GM21786 (cell line): ENCODE measurements around the gene CTIF.

Experiments used
- ATAC-seq: cut with Tn5 transposase; IDR thresholded peaks from one replicate; pipeline ENCODE4 v1.9.1; 2021; ENCODE audit not compliant: unreplicated experiment

Gene CTIF

DNA sequence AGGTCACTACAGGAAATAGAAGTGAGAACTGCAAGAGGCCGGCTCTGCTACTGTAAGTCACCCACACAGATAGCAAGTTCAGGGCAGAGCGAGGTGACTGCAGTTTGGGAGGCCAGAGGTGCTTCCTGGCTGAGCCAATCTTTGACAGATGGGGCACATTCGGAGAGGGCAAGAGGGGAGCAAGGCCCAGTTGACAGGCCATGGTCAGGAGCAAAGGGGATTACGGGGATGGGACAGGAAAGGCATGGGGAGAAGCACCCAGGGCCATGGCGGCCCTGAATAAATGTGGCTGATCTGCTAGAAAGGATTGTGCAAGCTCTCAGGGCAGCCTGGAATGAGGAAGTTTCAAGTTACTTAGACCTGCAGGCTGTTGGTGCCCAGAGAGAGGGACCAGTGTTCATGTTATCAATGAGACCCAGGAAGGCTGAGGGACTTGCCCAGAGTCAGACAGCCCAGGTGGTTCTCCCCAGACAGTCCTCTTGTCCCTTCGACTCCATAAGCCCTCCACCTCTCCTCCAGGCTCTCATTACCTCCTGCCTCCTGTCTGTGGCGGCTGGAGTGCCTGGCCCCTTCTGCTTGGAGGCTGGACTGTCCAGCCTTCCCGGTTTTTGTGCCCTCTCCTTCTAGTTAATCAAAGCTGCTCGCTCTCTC lies 123.3 kb downstream of the CTIF start:
- ATAC-seq = no peak

DNA sequence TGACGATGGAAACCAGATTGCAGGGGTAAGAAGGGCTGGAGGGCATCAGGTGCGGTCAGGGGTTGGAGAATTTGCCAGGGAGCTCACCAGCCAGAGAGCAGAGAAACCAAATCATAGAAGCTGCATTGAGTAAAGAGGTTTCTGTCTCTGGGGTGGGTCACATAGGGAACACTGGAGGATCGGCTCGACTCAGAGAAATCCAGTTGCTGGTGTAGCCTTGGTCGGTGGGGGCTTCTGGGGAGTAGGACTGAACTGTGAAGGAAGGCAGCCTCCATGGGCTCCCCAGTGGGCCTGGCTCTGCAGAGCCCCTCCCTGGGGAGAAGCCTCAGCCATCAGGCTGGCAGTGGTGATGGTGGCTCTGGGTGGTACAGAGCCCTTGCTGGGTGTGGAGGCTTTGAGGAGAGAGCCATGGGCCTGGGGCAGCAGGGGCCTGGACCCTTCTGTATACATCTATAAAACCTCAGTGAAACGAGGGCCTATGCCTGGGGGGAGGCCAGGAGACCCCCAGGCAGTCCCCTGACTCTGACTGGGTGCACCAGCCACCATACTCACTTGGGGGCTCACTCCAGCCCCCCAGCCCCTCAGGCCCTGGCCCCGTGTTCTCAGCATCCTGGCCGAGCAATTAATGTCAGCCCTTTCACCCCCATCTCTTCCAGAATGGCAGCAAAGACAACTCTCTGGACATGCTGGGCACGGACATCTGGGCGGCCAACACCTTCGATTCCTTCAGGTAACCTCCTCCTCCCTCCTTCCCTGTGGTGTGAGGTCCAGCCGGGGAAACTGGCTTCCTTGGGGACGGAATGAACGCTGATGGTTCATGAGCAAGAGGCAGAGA lies 124.5 kb downstream of the CTIF start:
- ATAC-seq = no peak

DNA sequence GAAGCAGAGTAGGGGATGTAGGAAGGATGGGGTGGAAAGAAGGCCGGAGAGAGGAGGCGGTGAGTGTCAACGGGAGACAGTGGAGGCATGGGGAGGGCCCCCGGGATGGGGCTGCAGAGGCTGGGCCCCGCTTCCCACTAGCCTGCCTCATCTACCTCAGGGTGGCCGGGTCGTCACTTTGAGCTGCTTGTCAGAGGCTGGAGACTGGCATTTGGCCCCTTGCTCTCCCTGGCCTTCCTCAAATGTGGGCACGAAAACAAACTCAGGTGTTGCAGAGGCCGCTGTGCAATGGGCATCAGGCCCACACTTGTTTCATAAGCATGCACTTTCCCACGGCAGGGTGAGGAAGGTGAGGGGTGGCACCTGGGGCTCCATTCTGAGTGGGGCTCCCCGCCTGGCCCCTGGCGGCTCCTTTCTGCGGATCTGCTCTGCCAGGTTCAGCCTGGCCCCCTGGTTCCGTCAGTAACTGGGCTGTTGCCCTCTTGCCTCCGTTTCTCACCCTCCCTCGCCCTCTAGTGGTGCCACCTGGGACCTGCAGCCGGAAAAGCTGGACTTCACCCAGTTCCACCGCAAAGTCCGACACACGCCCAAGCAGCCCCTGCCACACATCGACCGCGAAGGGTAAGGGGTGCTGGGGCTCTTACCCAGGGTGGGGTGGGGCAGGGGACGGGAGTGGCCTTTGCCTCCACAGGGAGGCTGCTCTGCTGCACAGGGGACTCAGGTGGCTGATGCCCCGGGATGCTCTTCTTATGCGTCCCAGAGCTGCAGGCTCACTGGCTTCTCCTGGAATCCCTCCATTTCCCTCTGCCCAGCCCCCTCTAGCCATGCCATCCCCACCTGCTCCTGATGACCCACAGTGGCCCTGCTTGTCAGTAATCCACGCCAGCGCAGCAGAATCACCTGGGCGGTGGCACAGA lies 125.4 kb downstream of the CTIF start:
- no peak for ATAC-seq

DNA sequence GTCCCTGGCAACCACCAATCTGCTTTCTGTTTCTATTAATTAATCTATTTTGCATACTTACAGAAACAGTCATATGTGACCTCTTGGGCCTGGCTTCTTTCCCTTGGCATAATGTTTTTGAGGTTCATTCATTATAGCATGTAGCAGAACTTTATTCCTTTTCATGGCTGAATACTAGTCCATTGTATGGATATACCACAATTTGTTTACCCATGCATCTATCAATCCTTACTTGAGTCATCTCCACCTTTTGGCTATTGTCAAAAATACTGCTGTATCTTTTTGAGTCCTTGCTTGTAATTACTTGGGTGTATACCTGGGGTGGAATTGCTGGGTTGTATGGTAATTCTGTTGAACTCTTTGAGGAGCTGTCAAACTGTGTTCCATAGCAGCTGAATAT lies 126.8 kb downstream of the CTIF start:
- ATAC-seq = no peak

DNA sequence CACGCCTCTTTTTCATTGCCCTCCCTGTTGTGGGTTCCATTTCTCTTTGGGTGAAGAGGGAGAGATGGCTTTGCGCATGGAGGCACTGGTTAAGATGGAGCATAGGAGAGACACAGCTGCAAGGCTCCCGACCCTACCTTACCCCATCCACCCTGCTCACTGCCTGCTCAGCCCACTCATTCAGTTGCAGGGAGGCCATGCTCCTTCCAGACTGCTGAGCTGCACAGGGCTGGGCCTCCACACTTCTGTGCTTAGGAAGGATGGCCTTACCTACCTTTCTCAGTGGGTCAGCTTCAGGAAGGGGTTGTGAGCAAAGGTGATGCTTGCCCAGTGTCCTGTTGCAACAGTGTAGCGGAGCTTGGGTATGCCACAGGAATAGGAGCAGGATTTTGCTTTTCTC lies 127.8 kb downstream of the CTIF start:
- ATAC-seq = no peak

DNA sequence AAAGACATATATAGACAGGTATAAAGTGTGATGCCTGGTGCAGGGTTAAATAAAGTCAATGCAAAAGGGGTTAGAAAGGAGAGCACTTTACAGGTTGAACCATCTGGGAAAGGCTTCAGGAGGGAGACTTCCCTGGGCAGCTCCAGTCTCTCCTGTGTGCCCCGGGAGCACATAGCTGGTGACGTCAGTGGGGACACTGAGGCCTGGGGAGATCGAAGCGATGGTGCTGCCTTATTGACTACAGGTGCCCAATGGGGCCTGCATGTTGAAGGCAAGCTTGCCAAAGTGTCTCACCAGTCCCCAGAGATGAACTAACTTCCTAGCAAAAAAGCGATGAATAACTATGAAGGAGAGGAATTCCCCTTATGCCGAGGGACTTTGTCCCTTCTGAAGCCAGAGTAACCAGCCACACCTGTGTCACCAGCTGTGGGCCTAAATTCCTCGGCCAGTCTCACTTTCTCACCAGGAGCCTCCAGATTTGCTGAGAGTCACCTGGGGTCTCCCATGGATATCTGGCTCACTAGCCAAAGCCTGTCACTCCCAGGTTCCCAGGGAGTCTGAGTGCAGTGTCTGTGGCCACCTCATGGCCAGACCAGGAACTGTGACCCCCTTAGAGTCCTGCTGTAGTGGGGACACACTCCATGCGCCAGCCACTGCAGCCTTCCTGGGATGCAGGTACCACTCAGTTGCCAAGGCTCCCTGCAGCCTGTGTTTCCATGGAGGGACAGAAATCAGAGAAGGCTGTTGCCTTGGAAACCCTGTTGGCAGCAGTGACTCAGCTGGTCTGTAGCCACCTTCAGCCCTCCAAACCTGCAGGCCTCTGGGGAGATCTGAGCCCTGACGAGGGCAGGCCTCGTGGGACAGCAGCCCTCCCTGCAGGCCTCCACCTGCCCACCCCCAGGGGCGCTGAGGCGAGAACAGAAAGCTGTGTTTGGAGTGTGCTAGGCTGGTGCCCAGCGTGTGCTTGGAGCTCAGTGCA lies 128.7 kb downstream of the CTIF start:
- ATAC-seq = peak; percentile 54

DNA sequence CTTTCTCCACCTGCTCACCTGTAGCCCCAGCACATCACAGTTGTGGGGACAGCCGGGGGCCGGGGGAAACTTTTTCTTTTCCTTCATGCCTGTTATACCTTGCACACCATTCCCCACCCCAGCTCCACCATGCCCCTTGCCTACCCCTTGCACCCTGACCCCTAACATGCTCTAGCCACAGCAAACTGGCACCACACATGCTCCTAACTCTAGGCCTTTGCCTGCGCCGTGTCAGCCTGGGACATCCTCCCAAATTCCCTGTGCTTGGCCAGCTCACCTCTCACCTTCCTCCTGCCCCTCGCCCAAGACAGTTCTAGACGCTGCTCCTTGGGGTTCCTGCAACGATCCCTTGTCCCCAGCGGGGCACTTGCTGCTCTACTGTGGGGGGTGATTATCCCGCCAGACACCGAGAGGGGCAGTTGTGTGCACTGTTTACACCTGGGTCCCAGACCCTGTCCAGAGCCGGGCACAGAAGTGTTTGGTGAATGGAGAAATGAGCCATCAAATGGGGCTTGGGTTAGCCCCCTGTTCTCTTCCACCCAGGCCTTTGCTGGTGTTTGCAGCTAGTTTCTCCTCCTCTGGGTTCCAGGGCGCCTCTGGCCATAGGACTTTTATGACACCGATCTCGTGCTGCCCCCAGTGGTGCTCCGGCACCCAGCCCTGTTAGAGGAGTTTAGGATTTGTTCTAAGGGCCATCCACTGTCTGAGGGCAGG lies 129.8 kb downstream of the CTIF start:
- no peak for ATAC-seq

DNA sequence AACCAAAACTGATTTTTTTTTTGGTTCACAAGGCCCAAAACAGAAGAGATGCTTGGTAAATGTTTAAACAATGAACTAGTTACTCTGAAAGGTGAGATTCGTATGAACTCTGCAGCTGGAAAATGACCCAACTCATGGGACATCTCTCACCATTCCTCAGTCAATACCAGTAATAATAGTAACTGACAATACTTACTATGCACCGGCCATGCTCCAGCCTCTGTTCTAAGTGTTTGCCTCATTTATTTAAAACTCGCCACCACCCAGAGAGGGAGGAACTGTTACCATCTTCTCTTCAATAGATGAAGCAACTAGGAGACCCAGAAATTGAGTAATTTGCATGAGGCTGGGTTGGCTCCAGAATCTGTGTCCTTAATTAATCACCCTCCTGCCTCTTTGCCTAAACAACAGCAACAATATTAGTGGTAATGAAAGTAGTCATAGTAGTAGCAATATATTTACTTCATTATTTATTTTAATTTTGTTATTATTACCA lies 130.4 kb downstream of the CTIF start:
- ATAC-seq = no peak

DNA sequence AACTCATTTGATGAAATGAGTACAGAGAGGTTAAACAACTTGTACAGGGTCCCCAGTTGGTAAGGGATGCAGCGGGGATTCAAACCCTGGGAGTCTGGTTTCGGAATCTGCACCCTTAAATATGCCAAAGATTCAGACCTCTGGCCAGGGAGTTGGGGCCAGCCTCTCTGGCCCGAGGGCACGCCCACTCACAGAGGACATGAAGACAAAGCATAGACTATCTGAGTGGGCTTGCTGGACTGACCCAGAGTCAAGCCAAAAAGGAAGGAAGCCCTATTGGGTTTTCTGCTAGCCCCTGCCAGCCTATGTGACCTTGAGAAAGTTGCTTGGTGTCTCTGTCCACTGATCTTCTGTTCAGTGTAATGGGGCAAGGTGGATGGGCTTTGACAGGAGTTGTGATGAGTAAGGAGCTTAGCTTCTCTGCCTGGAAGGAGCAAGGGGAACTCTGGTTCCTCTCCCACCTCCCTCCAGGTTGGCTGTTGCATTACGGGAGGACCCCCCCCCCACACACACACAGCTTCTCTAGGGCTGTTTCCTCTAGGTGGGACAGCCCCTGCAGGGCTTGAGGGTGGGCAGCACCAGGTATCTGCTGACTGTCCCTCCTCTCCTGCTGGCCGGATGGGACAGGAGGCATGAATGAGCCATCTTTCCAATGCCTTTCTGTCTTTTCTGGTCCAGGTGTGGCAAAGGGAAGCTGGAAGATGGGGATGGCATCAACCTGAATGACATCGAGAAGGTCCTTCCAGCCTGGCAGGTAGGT lies 131.3 kb downstream of the CTIF start:
- no peak for ATAC-seq

DNA sequence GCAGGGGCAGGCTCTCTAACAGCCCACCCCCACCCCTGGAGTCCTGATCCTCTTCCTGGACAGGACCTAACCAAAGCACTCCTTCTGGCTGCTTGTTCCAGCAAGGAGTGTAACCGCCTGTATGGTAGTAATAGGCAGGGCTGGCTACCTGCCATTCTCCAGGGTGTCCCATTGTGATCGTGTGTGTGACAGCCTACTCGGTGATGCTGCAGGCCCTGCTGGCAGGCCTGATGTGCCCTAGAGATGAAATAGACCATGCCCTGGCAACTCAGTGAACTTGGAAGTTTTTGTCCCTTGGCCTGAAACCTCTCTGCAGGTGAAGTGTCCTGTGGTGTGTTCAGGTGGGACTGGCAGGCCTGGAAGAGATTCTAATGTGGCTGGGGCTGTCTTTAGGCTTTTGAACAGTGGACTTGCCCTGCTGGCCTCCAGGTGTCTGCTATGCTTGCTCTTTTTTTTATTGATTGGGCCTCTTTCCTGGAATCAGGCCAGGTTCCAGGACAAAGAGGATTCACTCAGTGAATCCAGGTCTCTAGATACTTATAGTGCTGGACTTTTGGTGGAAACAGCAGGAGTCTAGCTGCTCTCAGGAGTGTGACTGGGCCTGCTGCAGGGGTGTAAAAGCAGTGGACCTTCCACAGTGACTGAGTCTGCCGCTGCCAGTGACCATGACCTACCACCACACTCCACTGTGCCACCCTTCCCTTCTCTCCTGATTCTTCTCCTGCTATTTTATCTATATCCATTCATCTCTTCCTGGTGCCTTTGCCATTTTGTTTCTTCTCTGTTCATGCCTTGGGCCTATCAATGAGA lies 132.1 kb downstream of the CTIF start:
- ATAC-seq = no peak

DNA sequence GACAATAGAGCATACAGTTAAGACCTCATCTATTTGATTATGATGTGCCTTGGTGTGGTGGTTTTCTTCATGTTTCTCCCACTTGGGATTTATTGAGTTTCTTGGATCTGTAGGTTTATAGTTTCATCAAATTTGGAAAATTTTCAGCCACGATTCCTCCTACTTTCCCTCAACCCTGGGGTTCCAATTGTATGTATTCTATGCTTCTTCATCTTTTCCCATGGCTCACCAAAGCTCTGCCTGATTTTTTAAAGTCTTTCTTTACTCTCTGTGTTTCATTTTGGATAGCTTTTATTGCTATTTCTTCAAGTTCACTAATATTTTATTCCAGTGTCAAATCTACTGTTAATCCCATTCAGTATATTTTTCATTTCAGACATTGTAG lies 132.7 kb downstream of the CTIF start:
- ATAC-seq = no peak

DNA sequence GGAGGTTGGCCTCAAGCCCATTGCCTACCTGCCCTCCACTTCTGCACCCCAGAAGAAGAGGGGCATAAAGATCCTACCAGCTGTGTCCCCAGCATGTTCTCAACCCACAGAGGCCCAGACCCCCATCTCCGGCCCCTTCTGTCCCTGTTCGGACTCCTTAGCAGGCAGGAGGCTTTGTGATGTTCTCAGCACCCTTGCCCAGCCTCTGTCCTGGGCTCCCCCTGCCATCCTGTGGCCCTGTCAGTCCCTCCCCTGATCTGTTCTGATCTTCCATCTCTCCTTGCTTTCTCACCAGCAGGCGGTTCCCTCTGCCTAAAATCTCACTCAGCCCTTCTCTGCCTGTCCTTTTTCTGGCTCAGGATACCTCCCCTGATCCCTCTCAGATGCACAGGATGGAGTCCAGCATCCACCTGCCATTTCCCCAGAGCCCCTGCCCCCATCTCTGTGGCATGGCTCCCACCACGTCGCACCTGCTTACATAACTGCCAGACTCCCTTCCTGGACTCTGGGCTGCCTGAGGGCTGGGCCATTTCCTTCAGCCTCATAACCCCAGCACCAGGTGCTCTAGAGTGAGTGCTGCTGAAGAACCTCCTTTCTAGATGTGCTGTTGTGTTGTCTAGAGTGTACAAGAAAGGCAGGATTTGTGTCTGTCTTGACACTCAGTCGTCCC lies 134.0 kb downstream of the CTIF start:
- ATAC-seq = no peak

DNA sequence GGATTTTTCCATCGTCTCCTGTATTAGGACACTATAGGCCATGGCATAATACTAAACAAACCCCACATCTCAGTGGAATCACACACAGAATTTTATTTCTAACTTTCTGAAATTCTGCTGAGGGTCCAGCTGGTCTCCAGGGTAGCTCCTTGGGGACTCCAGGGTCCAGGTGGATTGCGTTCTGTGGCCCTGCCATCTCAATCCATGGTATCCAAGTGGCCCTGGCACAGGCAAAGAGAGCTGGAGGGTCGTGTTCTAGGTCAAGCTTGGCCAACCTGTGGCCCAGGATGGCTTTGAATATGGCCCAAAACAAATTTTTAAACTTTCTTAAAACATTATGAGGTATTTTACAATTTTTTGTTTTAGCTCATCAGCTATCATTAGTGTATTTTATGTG lies 134.6 kb downstream of the CTIF start:
- no peak for ATAC-seq

DNA sequence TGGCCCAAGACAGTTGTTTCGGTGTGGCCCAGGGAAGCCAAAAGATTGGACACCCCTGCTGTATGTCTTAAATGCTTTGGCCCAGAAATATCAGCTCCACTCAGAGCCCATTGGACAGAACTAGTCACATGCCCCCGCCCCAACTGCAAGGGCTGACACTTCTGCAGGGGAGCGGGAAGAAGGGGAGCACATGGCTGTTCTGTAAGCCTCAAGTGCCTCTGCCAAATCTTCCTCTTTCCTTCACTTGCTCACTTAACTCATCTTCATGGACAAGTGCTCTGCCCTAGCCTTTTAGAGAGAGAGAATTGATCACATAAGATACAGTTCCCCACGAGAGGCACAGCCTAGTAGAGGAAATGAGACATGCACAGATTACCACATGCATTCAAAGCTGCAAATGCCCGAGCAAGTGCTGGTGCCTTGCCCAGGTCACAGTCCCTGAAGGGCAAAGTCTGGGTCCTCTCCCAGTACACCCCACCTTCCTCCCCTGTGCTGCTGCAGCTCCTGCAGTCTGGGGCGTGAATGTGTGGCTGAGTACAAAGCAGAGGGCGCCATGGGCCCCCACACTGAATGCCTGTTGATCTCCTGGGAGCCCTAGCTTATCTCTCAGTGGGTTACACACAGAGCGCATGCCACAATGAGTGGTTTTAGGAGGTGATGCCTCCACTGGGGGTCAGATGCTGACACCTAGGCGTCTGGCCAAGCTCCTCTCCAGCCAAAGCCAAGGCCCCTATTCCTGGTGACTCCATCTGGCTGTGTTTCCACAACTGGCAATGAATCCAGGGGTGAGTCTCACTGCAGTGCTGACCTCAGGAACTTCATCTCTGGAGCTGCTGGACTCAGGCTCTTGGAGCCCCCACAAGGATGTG lies 135.3 kb downstream of the CTIF start:
- ATAC-seq = no peak

DNA sequence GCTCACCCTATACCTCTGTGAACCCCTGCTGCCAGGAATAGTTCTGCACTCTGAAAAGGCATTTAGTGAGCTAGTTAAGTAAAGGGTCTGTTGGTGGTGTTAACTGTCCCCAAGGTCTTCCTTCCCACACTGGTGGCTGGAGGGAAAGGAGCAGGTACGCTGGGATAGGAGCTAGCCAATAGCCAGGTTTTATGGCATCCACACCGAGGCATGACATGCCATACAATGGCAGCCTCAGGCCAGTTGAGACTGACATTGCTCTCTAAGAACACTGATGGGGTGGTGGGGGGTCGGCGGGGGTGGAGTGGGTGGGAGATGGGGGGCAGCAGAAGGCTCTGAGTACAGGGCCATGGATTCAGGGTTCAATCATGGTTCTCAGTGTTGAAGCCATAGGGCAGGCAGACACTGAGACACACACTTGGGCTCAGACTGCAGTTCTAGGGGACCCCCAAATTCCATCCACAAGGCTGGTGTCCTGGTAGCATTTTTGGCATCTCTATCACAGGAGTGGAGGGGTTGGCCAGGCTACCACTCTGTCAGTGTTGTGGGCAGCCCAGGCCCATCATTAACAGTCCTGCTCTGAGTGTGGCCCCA lies 136.0 kb downstream of the CTIF start:
- peak; percentile 4 for ATAC-seq

DNA sequence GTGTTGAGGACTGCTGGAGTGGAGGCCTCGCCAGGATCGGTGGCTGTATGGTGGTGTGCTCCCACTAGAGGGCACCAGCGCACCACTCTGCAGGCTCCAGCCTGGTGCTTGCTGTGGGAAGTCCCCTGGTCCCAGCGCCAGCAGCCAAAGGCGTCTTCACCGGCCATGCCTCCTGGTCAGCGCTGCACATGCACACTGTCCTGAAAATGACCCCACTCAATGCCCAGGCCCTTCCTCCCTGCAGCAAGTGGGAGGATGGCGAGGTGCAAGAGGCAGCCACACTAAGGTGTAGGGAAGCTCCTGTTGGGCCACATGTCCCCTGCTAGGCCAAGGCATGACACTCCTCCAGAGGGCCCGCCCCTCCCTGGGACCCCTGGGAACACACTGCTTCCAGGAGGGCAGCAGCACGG lies 136.5 kb downstream of the CTIF start:
- ATAC-seq = peak; percentile 82
